ENCODE data around the gene CD27. TPM values are rescaled to one million over a fixed set of nuclear protein-coding genes. Genes with fewer than 3 reads are reported as not detected.
"Not testable (repeated sequence)": the region's sequence is repeated elsewhere in the genome, so short reads cannot be mapped to it uniquely, and the experiment has no call there.

The CD27 gene
- total RNA-seq, 2 experiments from 2014 or later: 175 to 181 TPM

DNA sequence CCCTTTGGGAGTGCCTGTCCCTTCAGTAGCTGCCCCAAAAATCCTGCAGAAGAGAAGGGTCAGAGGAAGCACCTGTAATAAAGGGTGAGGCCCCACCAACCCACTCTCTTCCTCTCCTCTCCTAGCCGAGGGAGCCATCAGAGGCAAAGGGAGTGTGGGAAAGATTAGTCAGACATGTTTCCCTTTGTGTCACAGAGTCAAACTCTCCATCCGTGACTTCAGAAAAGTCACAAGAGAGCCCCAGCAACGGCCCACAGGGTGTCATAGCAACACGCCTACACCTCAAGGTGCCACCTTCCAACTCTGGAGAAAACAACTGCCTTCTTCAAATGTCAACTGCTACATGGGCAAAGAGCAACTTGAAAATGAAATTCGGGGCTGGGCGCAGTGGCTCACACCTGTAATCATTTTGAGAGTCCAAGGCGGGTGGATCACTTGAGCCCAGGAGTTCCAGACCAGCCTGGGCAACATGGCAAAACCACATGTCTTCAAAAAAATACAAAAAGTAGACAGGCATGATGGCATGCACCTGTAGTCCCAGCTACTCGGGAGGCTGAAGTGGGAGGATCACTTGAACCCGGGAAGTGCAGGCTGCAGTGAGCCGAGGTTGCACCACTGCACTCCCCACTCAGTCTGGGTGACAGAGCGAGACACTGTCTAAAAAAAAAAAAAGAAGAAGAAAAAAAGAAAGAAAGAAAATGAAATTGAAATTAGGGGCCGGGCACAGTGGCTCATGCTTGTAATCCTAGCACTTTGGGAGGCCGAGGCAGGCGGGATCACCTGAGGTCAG lies 17.7 kb upstream of the CD27 start:
- Mint-ChIP-seq H3K36me3 (peaks cover 4% of the 10 kb centered on the region), H3K4me1 (peaks cover 74% of the 10 kb centered on the region), H3K4me3 (peak overlapping the region; percentile 81), H3K27ac (peak overlapping the region; percentile 100), H3K27me3 (no peaks in the 10 kb centered on the region), H3K9me3 (peaks cover 2% of the 10 kb centered on the region)
- peak; percentile 94 for DNase-seq

DNA sequence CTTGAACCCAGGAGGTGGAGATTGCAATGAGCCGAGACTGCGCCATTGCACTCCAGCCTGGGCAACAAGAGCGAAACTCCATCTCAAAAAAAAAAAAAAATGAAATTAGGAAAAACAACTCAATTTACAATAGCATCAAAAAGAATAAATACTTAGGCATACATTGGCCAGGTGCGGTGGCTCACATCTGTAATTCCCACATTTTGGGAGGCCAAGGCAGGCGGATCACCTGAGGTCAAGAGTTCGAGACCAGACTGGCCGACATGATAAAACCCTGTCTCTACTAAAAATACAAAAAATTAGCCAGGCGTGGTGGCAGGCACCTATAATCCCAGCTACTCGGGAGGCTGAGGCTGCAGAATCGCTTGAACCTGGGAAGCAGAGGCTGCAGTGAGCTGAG lies 17.0 kb upstream of the CD27 start:
- H3K27ac Mint-ChIP-seq: peak overlapping the region; percentile 100
- DNase-seq, H3K9me3 Mint-ChIP-seq, H3K36me3 Mint-ChIP-seq, H3K27me3 Mint-ChIP-seq: not testable (repeated sequence)
- peak overlapping the region; percentile 81 for H3K4me3 Mint-ChIP-seq
- peaks cover 81% of the 10 kb centered on the region for H3K4me1 Mint-ChIP-seq

DNA sequence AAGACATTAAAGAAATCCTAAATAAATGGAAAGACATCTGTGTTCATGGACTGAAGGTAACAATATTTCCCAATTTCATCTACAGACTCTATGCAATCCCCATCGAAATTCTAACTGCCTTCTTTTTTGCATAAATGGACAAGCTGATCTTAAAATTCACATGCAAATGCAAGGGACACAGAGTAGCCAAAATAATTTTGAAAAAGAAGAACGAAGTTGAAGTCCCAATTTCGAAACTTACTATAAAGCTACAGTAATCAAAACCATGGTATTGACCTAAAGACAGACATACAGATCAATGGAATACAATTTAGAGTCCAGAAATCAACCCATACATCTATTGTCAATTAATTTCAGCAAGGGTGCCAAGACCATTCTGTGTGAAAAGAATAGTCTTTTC lies 16.4 kb upstream of the CD27 start:
- H3K4me3 Mint-ChIP-seq: no peak overlapping the region

GRCh38 chr12:6430124-6430989 lies 14.4 kb upstream of the CD27 start:
- peak; percentile 61 for DNase-seq
- H3K9me3 Mint-ChIP-seq: peaks cover 2% of the 10 kb centered on the region
- peaks cover 4% of the 10 kb centered on the region for H3K36me3 Mint-ChIP-seq
- H3K27ac Mint-ChIP-seq: peak overlapping the region; percentile 85
- H3K4me1 Mint-ChIP-seq: peaks cover 82% of the 10 kb centered on the region
- no peaks in the 10 kb centered on the region for H3K27me3 Mint-ChIP-seq
- peak overlapping the region; percentile 16 for H3K4me3 Mint-ChIP-seq

More for the DNA sequence above, 16.4 kb upstream of the CD27 start:
- Mint-ChIP-seq H3K36me3 (peaks cover 4% of the 10 kb centered on the region), H3K27ac (peak overlapping the region; percentile 100), H3K4me1 (peaks cover 80% of the 10 kb centered on the region), H3K27me3 (no peaks in the 10 kb centered on the region), H3K9me3 (peaks cover 2% of the 10 kb centered on the region)
- DNase-seq: no peak

- DNase-seq: no peak
- peaks cover 75% of the 10 kb centered on the region for H3K4me1 Mint-ChIP-seq
- H3K27me3 Mint-ChIP-seq: no peaks in the 10 kb centered on the region
- H3K36me3 Mint-ChIP-seq: peaks cover 3% of the 10 kb centered on the region
- peak overlapping the region; percentile 82 for H3K27ac Mint-ChIP-seq
- H3K4me3 Mint-ChIP-seq: no peak overlapping the region
- peaks cover 4% of the 10 kb centered on the region for H3K9me3 Mint-ChIP-seq
Observed at GRCh38 chr12:6432991-6433390, 11.8 kb upstream of the CD27 start.

DNA sequence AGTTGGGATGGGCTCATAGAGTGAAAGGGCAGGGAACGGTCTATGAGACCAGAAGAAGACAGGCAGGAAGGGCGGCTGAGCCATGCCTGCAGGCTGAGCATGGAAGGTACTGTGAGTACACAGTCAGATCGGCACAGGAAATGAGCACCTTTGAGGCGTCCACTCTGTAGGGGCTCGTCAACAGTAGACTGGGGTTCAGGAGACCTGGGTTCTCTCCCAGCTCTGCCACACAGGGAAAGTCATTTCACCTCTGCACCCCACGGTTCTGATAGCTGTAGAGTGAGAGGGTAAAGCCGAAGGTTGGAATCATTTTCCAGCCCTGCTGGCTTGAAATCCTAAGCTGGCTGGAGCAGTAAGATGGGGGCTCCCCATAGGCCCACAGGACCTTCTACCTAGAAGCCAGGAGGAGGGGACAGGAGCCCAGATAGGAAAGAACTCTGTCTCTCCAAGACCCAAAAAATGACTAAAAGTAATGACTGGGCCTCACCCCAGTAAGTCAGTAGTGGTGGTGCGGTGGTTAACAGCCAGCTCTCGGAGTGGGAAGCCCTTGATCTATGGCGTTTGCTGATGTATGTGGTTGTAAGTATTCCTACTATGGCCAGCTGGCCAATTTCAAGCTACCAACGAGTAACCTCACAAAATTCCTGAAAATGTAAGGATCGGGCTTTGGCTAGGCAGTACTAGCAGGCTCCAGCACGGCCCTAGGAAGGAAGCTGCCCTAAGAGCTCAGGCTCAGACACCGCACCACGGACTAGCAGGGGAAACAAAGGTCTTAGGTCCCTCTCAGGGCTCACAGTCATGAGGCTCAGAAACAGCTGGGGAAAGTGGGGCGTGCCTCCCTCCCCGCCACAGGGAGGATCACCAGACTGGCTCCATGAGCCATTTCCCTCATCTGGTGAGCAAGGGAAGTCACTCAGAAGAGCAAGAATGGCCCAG lies 10.3 kb upstream of the CD27 start:
- H3K4me1 Mint-ChIP-seq: peaks cover 79% of the 10 kb centered on the region
- DNase-seq: no peak
- H3K4me3 Mint-ChIP-seq: peak overlapping the region; percentile 40
- H3K36me3 Mint-ChIP-seq: peaks cover 3% of the 10 kb centered on the region
- peaks cover 4% of the 10 kb centered on the region for H3K9me3 Mint-ChIP-seq
- peak overlapping the region; percentile 95 for H3K27ac Mint-ChIP-seq
- no peaks in the 10 kb centered on the region for H3K27me3 Mint-ChIP-seq

GRCh38 chr12:6435961-6436715 lies 8.6 kb upstream of the CD27 start:
- no peak for DNase-seq
- Mint-ChIP-seq H3K4me3 (no peak overlapping the region), H3K27me3 (no peaks in the 10 kb centered on the region), H3K36me3 (peaks cover 7% of the 10 kb centered on the region), H3K27ac (no peak overlapping the region), H3K9me3 (peaks cover 4% of the 10 kb centered on the region), H3K4me1 (peaks cover 74% of the 10 kb centered on the region)

DNA sequence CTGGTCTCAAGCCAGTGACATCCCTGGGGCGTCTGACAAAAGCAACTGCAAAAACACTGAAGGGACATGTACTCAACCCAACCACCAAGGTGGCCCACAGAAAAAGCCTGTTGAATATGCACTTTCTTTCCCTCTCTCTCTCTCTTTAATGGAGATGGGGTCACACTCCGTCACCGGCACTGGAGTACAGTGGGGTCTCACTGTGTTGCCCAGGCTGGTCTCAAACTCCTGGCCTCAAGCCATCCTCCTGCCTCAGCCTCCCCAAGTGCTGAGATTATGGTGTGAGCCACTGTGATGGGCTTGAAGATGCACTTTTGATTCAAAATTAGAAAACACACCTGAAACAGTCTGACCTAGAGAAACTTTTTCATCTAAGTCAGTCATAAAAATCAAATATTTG lies 7.2 kb upstream of the CD27 start:
- no peak for DNase-seq
- Mint-ChIP-seq H3K27me3 (no peaks in the 10 kb centered on the region), H3K27ac (peak overlapping the region; percentile 84), H3K36me3 (peaks cover 18% of the 10 kb centered on the region), H3K4me1 (peaks cover 76% of the 10 kb centered on the region), H3K9me3 (peaks cover 2% of the 10 kb centered on the region), H3K4me3 (no peak overlapping the region)

GRCh38 chr12:6438345-6438744 lies 6.4 kb upstream of the CD27 start:
- Mint-ChIP-seq H3K27me3 (no peaks in the 10 kb centered on the region), H3K9me3 (peaks cover 2% of the 10 kb centered on the region), H3K4me3 (peak overlapping the region; percentile 6), H3K4me1 (peaks cover 80% of the 10 kb centered on the region), H3K36me3 (peaks cover 22% of the 10 kb centered on the region), H3K27ac (peak overlapping the region; percentile 71)
- no peak for DNase-seq

GRCh38 chr12:6440391-6440790 lies 4.4 kb upstream of the CD27 start:
- H3K4me1 Mint-ChIP-seq: peaks cover 73% of the 10 kb centered on the region
- DNase-seq: no peak
- H3K27ac Mint-ChIP-seq: peak overlapping the region; percentile 99
- peaks cover 2% of the 10 kb centered on the region for H3K9me3 Mint-ChIP-seq
- H3K27me3 Mint-ChIP-seq: no peaks in the 10 kb centered on the region
- peaks cover 39% of the 10 kb centered on the region for H3K36me3 Mint-ChIP-seq
- no peak overlapping the region for H3K4me3 Mint-ChIP-seq

GRCh38 chr12:6442836-6443235 lies 1.9 kb upstream of the CD27 start:
- H3K36me3 Mint-ChIP-seq: peaks cover 61% of the 10 kb centered on the region
- peak overlapping the region; percentile 94 for H3K4me3 Mint-ChIP-seq
- no peak for DNase-seq
- peak overlapping the region; percentile 99 for H3K27ac Mint-ChIP-seq
- peaks cover 64% of the 10 kb centered on the region for H3K4me1 Mint-ChIP-seq
- H3K27me3 Mint-ChIP-seq: no peaks in the 10 kb centered on the region
- H3K9me3 Mint-ChIP-seq: no peaks in the 10 kb centered on the region

- Mint-ChIP-seq H3K36me3 (peaks cover 67% of the 10 kb centered on the region), H3K27ac (peak overlapping the region; percentile 99), H3K9me3 (peaks cover 2% of the 10 kb centered on the region), H3K27me3 (no peaks in the 10 kb centered on the region), H3K4me1 (peaks cover 67% of the 10 kb centered on the region), H3K4me3 (peak overlapping the region; percentile 94)
- peak; percentile 76 for DNase-seq
Observed at GRCh38 chr12:6443361-6443983, 1.3 kb upstream of the CD27 start.

DNA sequence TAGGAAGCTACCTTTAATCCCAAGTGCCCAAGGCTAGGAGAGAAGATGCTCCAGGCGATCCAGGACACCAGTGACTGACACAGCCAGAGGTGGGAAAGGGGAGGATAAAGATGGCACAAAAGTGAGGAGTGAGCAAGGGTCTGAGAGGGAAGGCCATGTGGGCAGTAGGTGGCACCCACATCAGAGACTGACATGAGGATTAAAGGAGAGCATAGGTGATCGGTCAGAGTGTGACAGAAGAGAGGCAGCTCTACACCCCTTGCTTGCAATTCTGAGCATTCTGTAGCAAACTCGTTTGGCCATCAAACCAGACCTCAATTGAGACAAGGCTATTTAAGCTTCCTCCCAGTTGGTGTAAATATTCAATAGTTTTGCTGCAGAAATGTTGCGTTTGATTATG lies 724 bp upstream of the CD27 start:
- peaks cover 61% of the 10 kb centered on the region for H3K4me1 Mint-ChIP-seq
- peaks cover 73% of the 10 kb centered on the region for H3K36me3 Mint-ChIP-seq

More for the DNA sequence above, 724 bp upstream of the CD27 start:
- H3K4me3 Mint-ChIP-seq: peak overlapping the region; percentile 94
- no peak for DNase-seq
- H3K9me3 Mint-ChIP-seq: peaks cover 2% of the 10 kb centered on the region
- H3K27me3 Mint-ChIP-seq: no peaks in the 10 kb centered on the region
- peak overlapping the region; percentile 99 for H3K27ac Mint-ChIP-seq

Measured in activated naive CD8-positive, alpha-beta T cell treated with anti-CD3 and anti-CD28 coated beads for 36 hours (primary cell).